Stimulated activated CD4-positive, alpha-beta T cell treated with anti-CD3 and anti-CD28 coated beads, Interleukin-1b, Interleukin-23, amount 100 ng/mL, for 4 hours (primary cell): ENCODE measurements around the gene OTOGL.

Source experiments
- DNase-seq, 2 donors: peaks; one replicate each; pipeline ENCODE4 v3.0.0-alpha.2; 2020; ENCODE audit warnings: low read depth in 2 of 2

The OTOGL gene

DNA sequence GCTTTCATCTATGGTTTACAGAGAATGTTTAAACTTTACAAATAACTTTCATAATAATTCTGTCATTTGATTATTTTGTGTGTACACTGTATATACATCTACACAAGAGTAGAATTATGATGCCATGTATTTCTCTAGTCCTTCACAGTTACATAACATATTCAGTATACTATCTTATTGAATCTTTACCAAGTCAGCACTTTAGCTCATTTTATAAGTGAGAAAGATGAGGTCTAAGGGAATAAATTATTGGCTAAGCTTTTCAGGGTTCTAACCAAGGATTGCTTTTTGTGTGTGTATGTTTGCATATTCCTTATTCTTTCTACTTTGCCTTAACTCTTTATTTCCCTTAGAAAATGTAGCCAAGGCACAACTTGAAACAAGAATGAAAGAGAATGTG, 260.4 kb downstream of the OTOGL start:
- DNase-seq = no peak

GRCh38 chr12:80364056-80364455, 264.7 kb downstream of the OTOGL start:
- no peak for DNase-seq

- no peak for DNase-seq
Observed at GRCh38 chr12:80373666-80374065, 274.3 kb downstream of the OTOGL start.

- no peak for DNase-seq
Observed at GRCh38 chr12:80374615-80375014, 275.3 kb downstream of the OTOGL start.

DNA sequence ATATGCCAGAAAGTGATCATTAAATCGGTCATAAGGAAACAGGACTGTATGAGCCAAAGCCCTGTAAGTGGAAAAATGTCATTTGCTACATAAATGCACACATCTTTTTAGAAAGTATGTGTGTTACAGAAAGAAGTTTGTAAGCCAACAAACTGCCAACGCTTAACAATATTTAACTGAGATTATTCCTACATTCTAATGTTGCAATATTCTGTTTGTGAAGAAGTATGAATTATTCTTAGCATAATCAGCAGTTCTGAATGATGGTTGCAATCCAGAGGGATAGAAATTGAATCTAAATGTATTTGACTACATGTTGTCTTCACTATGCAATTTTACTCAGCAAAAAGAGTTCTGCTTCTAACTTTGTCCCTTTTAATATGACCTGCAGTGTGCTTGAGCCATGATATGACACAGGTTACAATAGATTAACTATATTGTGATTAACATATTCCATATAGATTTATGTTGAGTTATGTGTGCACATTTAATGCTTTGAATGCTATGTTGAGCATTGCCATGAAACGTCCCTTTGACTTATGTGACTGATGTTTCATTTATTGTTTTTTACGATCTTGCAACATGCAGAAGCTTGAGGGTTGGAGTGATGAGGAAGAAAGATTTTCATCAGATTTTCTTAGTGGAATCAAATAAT, 277.9 kb downstream of the OTOGL start:
- no peak for DNase-seq

GRCh38 chr12:80381121-80381520, 281.8 kb downstream of the OTOGL start:
- no peak for DNase-seq

DNA sequence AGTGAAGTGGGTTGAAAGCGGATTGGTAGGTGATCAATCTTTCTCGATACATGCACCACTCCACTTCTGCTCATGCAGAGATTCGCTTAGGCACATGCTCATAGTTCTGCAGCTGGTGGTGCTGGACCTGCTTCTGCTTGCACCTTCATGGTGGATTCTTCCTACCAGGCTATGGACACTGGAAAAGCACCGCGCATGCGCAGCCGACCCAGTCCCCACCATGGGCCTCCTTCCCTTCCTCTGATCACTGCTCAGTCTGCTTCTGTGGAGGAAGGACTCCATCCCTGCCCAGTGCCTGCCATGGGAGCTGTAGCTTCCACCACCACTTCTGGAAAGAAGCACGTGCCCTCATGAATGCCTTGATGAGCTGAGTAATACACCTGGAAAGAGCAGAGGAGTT, 282.9 kb downstream of the OTOGL start:
- DNase-seq = no peak

GRCh38 chr12:80400571-80400991, 301.2 kb downstream of the OTOGL start:
- no peak for DNase-seq

GRCh38 chr12:80401191-80401590, 301.9 kb downstream of the OTOGL start:
- DNase-seq = no peak

- no peak for DNase-seq
Observed at GRCh38 chr12:80404629-80405028, 305.3 kb downstream of the OTOGL start.

- DNase-seq = no peak
Observed at GRCh38 chr12:80406253-80406652, 306.9 kb downstream of the OTOGL start.

DNA sequence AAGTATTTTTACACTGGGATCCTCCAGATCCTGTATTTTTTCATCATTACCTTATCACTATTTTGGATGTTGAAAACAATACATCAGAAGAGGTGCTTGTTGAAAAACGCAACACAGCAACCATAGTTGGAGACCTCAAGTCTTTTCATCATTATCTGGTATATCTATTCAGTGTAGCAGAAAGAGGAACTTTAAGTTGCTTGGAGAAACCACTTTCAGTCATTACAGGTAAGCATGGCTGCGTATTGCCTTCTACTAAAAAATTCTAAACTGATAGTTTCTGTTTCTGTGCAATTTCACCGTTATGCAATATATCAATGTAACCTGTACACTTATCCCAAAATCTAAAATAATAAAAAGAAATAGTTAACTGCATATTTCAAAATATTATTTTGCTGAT, 312.4 kb downstream of the OTOGL start:
- DNase-seq = no peak

DNA sequence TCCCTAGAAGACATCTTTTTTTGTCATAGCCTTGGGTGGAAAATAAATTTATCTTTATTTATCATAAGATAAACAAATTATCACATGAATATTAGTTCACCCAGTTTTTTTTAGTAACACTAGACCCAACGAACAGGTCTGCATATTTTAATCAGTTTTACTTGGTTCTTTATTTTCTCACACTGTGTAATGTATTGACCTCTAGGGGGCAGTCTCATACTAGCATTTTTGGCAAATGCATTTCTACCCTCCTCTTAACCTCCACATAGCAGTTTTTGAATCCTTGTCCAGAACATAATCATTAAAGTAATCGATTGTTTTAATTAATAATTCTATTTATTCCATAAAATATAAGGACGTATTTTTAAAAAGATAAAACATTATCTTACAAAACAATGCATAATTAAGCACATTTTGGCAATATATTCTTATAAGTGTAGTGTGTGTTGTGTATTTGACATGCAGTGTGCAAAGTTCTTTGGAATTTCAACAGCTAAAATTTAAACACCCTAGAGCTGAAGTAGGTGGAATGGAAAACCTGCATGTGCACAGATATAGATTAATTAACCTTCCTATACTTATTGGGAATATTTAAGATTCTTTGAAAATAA, 313.1 kb downstream of the OTOGL start:
- DNase-seq = no peak

DNA sequence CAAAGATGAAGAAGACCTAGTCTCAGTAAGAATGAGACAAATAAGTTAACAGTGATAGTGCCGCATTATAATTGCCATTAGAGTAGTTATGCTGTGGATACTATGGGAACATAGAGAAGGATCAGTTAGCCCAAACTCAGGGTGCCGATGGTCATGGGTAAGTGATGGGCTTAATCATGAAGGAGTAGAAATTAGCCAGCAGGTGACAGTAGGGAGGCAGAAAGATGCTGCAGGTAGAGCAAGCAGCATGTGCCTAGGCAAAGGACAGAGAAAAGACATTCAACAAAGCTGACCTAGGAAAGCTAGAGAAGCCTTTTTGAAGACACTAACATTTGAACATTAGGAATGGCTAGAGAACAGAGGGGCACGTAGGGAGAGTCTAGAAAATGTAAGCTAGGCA, 314.1 kb downstream of the OTOGL start:
- DNase-seq = no peak

DNA sequence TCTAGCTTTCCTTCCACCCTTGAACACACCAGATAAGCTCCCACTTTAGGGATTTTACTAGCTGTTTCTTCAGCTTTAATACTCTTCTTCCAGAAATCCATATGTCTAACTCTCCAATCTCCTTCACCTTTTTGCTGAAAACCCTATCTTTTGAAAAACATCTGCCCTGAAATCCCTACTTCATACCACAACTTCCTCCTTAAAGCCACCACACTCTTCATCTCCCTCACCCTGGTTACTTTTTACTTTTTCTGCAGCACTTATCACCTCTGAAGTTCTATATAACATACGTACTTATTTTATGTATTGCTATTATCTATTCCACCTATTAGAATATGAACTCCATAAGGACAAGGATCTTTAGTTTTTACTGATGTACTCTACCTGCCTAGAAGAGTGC, 316.1 kb downstream of the OTOGL start:
- DNase-seq = no peak

DNA sequence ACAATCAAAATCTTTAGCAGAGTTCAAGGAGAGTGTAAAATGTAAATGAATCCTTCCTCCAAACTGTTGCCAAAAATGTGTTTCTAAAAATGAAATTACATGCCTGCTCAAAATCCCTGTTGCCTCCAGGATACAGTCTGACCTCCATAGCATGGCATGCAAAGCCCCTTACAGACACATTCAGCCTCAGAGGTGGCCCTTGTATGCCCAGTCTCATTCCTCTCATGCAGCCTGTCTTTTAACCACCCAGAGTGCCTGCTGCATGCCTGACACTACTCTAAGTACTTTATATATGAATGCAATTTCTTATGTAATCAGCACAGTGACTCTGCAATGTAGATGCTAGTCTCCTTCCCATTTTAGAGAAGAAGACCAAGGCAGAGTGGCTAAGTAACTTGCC, 320.3 kb downstream of the OTOGL start:
- DNase-seq = no peak

DNA sequence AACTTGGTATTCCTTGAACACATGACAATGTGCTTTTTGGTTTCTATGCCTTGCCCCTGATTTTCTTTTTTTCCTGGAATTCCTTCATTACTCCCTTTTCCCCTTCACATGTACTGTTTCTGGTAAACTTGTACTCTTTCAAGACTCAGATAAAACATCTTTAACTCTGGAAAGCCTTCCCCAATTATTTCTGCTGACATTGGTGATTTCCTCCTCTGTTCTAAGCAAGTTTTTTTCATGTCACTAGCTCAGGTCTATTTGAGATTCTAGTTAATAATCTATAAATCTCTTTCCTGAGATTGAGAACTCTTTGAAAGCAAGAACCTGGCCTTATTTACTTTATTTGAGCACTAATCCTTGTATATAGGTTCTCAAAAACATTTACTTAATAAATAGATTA, 320.7 kb downstream of the OTOGL start:
- no peak for DNase-seq

DNA sequence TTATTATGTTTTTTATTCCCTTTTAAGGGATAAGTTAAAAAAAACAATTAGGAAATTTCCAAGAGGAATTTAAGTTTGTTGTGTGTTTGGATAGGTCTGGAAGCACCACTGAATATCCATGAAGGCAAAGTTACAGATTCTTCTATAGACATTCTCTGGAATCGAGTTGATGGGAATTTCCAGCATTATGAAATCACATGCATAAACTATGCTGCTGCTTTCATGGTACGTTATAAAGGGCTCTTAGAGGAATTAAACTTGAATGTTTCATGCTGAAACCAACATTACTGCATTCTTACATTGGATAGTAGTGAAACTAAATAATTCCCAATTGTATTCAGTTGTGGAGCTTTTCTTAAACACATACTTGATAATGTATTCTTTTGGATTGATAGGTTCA, 323.2 kb downstream of the OTOGL start:
- no peak for DNase-seq
